IPS-18c (cell line): ENCODE measurements around the gene KRTAP5-3.
"Not testable (repeated sequence)": the region's sequence is repeated elsewhere in the genome, so short reads cannot be mapped to it uniquely, and the experiment has no call there.

Experiments
- H3K4me3 ChIP-seq: 2 replicates; pipeline ENCODE4 v1.7.0; 2013; ENCODE audit warnings: low read depth, mild to moderate bottlenecking, low read length, moderate library complexity; ENCODE audit not compliant: insufficient read depth
- H3K9me3 ChIP-seq: one replicate; pipeline ENCODE4 v1.6.1; 2013; ENCODE audit warnings: mild to moderate bottlenecking, low read length, moderate library complexity; ENCODE audit not compliant: control insufficient read depth, insufficient read depth

KRTAP5-3 gene

DNA sequence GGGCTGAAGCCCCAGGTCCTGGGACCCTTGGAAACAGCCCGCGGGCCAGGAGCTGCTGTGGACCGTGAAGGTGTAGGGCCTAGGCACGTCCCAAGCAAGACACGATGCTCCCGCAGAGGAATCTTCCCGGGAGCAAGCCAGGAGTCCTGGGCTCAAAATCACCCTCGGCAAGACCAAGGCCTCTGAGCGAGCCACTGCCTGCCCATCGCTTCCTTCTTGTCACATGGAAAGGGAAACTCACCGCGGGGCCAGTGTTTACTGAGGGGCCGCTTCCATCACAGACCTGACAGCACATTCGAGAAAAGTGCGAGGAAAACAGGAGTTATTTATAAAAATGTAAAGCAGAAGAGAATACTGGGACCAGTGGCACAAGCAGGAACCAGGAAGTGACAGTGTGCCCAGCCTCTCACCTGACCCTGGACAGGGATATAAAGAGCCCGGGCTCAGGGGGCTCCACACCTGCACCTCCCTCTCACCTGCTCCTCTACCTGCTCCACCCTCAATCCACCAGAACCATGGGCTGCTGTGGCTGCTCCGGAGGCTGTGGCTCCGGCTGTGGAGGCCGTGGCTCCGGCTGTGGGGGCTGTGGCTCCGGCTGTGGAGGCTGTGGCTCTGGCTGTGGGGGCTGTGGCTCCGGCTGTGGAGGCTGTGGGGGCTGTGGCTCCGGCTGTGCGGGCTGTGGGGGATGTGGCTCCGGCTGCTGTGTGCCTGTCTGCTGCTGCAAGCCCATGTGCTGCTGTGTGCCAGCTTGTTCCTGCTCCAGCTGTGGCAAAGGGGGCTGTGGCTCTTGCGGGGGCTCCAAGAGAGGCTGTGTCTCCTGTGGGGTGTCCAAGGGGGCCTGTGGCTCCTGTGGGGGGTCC, 21.3 kb upstream of the KRTAP5-3 start, which contains the start of gene KRTAP5-5:
Gene KRTAP5-5, plus strand, starts transcription at position 450 of the 860 bp plus-strand sequence. Its CDS starts 66 bp downstream, at position 516.
- Histone ChIP-seq H3K4me3 (no peak within 1 kb of the TSS), H3K9me3 (no peaks in the 10 kb centered on the region)

DNA sequence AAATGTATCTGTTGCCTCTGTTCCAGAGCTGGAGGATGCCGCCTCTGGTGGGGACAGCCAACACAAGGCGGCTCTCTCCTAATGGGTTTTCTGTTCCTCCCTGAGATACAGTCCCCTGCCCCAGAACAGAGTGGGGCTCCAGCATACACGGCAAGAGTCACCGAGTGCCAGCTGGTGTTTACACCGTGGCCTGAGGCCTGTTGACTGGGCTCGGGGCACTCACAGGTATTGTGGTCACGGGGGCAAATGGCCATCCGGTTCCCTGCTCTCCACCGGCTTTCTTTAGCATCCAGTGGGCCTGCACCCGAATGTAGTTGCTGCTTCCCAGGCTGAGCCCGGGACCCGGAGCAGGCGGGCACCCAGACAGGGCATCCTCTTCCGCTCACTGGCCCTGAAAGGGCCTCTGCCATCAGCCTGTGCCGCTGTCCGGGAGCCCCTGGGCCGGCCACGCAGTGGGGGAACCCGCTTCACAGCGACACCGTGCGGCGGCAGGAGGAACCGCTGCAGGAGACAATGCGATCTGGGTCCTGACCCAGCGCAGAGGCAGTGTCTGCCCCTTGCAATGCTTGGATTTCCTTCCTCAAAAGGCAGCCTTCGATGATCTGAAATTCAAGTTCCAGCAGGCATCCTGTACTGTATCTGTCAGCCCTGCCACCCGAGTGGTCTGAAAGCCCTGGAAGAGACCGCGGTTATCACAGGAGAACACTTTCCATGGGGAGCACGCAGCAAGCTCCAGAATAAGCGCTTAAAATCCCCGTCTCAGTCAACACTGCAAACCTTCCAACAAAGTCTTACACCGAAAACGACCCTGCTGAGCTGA, 20.5 kb upstream of the KRTAP5-3 start:
- Histone ChIP-seq H3K4me3 (no peak overlapping the region), H3K9me3 (no peaks in the 10 kb centered on the region)

DNA sequence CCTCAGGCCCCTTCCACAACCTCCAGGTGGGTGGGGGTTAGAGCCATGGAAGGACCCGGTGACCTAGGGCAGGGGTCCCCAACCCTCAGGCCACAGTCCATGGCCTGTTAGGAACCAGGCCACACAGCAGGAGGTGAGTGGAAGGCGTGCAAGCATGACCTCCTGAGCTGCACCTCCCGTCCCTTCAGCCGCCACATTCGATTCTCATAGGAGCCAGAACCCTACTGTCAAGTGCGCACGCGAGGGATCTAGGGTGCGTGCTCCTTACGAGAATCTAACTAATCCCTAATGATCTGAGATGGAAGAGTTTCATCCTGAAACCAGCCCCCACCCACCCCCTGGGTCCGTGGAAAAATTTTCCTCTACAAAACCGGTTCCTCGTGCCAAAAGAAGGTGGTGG, 17.3 kb upstream of the KRTAP5-3 start:
- no peak overlapping the region for H3K4me3 ChIP-seq
- no peaks in the 10 kb centered on the region for H3K9me3 ChIP-seq

DNA sequence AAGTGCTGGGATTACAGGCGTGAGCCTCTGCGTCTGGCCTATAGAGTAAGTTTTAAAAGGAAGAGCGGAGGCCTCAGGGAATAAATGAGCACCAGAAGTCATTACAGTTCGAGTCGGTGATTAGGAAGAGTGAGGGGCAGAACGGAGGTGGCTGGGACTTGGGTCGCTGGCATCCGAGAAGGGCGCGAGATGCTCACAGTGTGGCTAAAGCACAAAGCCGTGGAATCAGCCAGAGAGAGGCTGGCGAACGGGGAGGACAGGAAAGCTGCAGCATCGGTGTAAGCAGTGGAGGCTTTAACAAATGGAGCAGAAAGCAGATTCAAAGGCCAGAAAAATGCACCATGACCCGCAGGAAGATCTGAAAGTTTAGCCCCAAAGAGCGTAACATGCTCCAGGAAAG, 16.4 kb upstream of the KRTAP5-3 start:
- Histone ChIP-seq H3K4me3 (no peak overlapping the region), H3K9me3 (no peaks in the 10 kb centered on the region)

DNA sequence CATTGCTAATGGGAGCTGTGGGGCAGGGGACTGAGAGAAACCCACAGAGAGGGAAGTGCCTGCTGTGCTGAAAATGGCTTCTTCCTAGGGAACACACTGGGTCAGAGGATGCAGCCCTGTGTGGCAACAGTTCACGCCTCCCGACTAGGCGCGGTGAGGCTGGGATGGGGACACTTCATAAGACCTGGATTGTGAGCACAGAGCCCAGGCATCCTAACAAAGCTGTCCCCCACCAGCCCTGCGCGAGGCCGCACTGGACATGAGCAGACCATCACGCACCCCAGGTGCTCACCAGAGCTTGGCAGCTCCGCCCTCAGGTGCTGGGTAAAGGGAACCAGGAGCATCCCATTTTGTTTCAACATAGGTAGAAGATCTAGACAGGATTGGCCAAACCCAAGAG, 15.5 kb upstream of the KRTAP5-3 start:
- Histone ChIP-seq H3K4me3 (no peak overlapping the region), H3K9me3 (no peaks in the 10 kb centered on the region)

DNA sequence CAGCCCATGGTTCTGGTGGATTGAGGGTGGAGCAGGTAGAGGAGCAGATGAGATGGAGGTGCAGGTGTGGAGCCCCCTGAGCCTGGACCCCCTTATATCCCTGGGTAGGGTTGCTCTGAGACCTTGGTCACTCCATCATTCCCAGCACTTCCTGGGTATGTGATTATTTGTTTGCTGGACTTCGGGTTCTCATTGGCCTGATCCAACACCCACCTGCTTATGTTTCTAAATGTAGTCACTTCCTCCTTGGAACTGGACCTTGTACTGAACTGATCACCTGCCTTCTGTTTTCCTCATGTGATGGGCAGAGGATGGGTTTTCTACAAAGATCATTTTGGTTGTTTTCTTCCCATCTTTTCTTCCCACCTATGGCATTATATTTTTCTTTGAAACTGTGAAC, 13.8 kb upstream of the KRTAP5-3 start, which contains the start of gene KRTAP5-4:
Gene KRTAP5-4, minus strand, starts transcription at position 53 of the 400 bp plus-strand sequence. Its CDS starts 45 bp downstream, at position 8.
- Histone ChIP-seq H3K9me3 (no peaks in the 10 kb centered on the region), H3K4me3 (no peak within 1 kb of the TSS)

DNA sequence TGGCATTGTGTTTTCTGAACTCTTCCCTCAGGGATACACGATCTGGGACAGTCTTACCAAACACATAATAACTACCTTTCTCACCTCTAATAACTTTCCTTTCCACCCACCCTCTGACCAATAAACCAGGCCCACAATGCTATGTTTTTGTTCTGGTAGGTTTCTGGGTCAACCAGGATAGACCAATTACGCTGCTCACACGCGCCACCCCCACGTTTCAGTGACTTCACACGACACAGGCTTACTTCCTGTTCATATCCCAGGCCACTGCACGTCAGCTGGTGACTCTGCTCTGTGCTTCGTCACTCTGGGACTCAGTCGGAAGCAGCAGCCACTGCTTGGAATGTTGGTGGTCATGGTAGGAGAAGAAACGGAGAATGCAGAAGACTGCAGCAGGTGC, 11.2 kb upstream of the KRTAP5-3 start:
- Histone ChIP-seq H3K9me3 (no peaks in the 10 kb centered on the region), H3K4me3 (no peak overlapping the region)

DNA sequence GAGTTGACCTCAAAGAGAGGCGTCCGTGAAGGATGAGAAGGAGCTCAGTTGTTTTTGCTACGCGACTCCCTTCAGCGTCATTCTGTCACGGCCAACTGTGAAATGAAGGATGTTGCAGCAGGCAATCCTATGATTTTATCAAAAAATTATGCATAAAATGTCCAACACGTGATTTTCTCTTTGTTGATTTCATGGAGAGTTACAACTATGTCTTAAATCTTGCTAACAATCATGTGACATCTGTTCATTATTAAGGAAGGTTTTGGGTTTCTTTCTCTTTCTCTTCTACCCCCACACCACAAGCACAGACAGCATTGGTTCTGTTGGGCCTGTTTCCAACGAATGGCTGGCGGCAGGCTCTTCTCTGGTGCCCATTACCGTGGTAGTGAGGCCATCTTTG, 10.0 kb upstream of the KRTAP5-3 start:
- Histone ChIP-seq H3K9me3 (no peaks in the 10 kb centered on the region), H3K4me3 (no peak overlapping the region)

DNA sequence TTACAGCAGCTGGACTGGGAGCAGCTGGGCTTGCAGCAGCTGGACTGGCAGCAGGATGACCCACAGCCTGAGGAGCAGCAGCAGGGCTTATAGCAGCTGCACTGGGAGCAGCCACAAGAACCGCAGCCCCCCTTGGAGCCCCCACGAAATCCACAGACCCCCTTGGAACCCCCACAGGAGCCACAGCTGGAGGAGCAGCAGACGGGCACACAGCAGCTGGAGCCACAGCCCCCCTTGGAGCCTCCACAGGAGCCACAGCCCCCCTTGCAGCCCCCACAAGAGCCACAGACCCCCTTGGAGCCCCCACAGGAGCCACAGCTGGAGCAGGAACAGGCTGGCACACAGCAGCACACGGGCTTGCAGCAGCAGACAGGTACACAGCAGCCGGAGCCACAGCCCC, 362 bp downstream of the KRTAP5-3 start:
- H3K4me3 ChIP-seq, H3K9me3 ChIP-seq: not testable (repeated sequence)

DNA sequence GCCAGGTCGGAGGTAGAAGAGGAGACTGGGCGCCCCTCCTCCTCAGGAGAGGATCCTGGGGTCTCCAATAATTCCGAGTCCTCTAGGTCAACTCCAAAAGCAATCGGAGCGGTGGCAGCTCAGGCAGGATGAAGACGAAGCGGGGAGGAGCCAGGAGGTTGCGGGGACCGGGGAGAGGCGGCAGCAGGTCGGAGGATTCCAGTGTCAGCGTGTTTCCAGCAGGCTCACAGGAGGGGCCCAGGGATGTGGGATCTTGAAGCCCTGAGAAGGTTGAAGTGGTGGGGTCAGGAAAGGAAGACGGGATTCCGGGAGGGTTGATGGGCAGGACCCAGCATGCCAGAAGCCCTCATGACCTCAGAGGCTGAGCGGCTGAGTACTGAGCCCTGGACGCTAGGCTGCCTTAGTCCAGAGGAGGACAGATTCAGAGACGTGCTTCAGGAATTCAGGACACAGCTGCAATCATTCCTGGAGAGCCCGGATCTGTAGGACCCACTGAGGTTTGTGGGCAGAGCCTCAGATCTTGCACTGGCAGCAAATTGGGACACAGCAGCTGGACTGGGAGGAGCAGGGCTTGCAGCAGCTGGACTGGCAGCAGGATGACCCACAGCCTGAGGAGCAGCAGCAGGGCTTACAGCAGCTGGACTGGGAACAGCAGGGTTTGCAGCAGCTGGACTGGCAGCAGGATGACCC, 962 bp downstream of the KRTAP5-3 start:
- H3K9me3 ChIP-seq, H3K4me3 ChIP-seq: not testable (repeated sequence)

DNA sequence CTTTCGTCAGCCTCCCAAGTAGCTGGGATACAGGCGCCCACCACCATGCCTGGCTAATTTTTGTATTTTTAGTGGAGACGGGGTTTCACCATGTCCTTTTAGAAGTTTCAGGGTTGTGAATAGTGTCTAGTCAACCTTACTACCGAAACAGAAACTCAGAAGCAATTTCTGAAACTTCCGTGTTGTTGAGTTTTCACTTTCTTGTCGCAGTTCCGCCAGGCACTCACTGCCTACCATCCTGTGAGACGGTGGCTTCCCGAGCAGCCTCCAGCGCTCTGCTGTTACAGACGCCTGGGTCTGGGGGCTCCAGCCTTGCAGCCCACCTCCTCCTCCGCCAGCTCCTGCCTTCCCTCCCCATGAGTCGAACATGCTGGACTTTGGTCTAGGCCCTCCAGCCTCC, 2.3 kb downstream of the KRTAP5-3 start:
- H3K9me3 ChIP-seq, H3K4me3 ChIP-seq: not testable (repeated sequence)

DNA sequence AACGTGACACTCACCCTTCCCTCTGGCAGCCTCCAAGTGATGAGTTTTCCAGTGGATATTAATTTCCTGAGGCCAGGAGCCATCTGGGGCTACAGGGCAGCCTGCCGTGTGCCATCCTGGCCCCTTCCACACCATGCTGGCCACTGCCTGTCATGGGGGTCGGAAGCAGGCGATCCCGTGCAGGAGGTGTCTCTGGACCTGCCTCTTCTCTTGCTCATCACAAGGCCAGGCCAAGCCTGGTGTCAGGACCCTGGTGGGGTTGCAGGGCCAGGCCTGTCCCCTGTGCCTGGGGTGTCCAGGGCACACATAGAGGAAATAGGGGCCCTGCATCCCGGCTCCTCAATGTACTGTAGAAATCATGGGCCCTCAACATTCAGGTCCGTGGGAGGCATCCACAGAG, 3.6 kb downstream of the KRTAP5-3 start:
- no peak overlapping the region for H3K4me3 ChIP-seq
- H3K9me3 ChIP-seq: no peaks in the 10 kb centered on the region

DNA sequence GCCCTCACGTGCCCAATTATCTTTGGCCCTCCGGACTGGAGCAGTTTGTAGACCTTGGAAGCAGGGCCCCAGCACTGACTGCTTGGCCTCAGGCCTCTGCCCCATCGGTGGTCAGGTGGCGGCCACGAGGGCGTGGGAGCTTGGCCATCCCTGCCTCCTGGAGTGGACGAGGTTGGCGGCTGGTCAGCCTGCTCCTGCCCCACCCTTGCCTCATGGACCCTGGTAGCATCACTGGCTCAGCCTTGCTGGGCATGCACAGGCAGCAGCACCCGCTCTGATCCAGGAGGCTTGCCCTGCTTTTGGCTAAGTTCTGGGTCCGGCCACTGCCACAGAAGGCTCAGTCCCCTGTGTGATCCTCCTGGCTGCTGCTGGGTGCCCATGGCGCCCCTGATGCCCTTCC, 4.1 kb downstream of the KRTAP5-3 start:
- H3K9me3 ChIP-seq: no peaks in the 10 kb centered on the region
- no peak overlapping the region for H3K4me3 ChIP-seq

DNA sequence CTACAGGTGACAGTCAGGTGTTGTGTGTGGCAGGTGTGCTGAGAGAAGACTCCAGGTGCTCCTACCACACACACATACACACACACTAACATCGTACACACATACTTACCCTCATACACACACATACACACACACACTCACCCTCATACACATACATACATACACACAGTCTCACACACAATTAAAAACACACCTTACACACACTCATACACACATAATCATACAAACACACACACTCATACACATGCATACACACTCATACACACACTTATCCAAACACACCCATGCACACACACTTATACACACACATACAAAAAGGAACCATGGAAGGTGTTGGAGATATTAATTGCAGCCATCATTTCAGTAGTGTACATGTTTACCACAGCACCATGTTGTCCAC, 4.6 kb downstream of the KRTAP5-3 start:
- Histone ChIP-seq H3K4me3 (no peak overlapping the region), H3K9me3 (no peaks in the 10 kb centered on the region)

DNA sequence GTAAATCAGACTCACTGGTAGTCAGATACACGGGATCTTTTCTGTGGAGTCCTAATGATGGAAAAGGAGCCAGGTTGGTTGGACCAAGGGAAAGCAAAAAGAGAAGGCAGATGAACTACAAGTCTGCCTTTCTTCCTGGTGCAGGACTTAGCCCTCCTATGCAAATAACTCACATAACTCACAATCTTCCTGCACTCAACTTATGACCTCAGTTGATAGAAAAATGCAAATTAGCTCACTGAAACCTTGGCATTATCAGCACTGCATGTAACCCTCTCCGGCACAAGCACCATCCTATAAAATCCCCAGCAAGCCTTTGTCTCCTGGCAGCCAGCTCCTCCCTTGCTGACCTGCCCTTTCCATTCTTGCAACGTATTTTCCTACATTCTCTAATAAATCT, 6.6 kb downstream of the KRTAP5-3 start:
- not testable (repeated sequence) for H3K9me3 ChIP-seq, H3K4me3 ChIP-seq

DNA sequence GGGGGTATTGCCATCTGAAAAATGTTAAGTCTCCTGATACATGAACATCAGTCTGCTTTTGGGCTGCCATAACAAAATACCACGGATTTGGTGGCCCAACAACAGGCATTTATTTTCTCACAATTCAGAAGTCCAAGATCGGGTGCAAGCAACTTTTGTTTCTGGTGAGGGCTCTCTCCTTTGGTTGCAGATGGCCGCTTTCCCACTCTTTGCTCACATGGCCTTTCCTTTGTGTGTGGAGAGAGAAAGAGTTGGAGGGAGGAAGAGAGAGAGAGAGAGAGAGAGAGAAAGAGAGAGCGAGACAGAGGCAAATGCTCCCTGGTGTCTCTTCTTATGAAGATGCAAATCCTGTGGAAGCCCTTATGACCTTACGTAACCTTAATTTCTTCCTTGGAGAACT, 7.6 kb downstream of the KRTAP5-3 start:
- Histone ChIP-seq H3K4me3 (no peak overlapping the region), H3K9me3 (no peaks in the 10 kb centered on the region)

DNA sequence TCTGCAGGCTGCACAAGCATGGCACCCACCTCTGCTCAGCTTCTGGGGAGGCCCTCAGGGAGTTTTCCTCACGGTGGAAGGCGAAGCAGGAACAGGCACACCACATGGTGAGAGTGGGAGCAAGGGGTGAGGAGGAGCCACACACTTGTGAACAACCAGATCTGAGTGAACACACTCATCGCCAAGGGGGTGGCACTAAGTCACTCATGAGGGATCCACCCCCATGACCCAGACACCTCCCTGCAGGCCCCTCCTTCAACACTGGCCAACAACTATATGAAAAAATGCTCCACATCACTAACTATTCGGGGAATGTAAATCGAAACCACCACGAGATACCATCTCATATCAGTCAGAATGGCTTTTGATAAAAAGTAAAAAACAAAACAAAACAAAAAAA, 9.4 kb downstream of the KRTAP5-3 start:
- H3K9me3 ChIP-seq: no peaks in the 10 kb centered on the region
- H3K4me3 ChIP-seq: no peak overlapping the region

DNA sequence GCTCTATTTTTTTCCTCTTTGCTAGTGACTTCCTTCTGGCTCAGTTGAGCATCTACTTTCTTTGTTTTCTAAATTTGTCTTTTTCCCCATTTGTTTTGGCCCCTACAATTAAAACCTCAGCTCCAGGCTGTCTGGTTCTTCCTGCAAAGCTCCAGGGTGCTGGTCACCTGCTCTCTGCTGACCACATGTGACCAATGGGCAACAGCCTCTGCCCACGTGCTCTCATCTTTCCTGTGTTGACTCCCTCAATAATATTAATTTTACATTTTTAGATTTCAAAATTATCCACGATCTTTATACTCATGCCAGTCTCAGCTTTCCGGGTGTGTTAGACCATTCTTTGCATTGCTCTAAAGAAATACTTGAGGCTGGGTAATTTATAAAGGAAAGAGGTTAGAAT, 9.9 kb downstream of the KRTAP5-3 start:
- H3K9me3 ChIP-seq, H3K4me3 ChIP-seq: not testable (repeated sequence)
